Heart left ventricle (tissue), 13 donors: Measurements from ENCODE around the gene ABCC6.

ENCODE experiments used
- POLR2A ChIP-seq, 2 donors: fragments of 450-650 bp; IDR thresholded peaks; one replicate each; pipeline ENCODE4 v1.6.1; 2017; ENCODE audit warnings: antibody characterized with exemption in 2 of 2, mild to moderate bottlenecking in 2 of 2, moderate library complexity in 2 of 2
- TF ChIP-seq, protein P1 (sequence below), 12 donors: fragments of 200-600 bp; sonication (generic) in 4 of 12; IDR thresholded peaks; one replicate each; pipeline versions ENCODE4 v1.5.0 to v1.8.0; 2018 to 2022; ENCODE audit warnings: antibody characterized with exemption in 12 of 12, mild to moderate bottlenecking in 5 of 12
- donor health status: ischemic (EF 13 %, LVEDD 7.1; RV severe dilation, severe dysfunction).
- donor health status: DM: no; HTN: yes; CAD: no.
- donor health status: DM: no; HTN: no; CAD: no.
- donor health status: ischemic (EF 25% LVEDD 6.9; RV normal size, moderate dysfunction).
- donor health status: ischemic (EF 25% LVEDD 5.7; RV mildly dilated, moderate dysfunction).
- donor health status: ischemic (EF 35%, LVEDD 5.7; RV mildly dilated, moderate dysfunction).
- donor health status: nonischemic (EF 11% LVEDD 7.7; RV severe dilation, severe dysfunction).
- donor health status: DM: yes; HTN: yes; CAD: no.
- donor health status: PGD.
- donor health status: ischemic (EF 29% LVEDD 5.4; RV normal size, mild dysfunction).
- donor health status: nonischemic (EF 23%, LVEDD 6.1; RV moderate dilation, normal function).

DNA sequence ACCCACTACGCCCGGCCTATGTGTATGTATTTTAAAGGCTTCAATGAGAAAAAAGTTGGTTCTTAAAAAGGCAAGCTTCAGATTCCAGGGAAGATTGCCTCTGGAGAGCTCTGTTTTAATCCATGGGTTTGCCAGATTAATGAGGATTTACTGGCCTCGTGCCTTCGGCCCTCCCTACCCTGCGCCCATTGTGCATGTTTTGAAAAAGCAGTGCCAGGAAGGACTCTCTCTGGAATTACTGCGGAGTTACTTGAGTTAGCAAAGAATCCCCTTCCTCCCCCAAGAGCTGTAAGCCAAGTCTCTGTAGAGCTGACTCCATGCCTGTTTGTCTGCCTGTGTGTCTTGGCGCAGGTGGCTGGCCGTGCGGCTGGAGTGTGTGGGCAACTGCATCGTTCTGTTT is 98.9 kb downstream of the ABCC6 start:
- TF ChIP-seq, protein P1, sequence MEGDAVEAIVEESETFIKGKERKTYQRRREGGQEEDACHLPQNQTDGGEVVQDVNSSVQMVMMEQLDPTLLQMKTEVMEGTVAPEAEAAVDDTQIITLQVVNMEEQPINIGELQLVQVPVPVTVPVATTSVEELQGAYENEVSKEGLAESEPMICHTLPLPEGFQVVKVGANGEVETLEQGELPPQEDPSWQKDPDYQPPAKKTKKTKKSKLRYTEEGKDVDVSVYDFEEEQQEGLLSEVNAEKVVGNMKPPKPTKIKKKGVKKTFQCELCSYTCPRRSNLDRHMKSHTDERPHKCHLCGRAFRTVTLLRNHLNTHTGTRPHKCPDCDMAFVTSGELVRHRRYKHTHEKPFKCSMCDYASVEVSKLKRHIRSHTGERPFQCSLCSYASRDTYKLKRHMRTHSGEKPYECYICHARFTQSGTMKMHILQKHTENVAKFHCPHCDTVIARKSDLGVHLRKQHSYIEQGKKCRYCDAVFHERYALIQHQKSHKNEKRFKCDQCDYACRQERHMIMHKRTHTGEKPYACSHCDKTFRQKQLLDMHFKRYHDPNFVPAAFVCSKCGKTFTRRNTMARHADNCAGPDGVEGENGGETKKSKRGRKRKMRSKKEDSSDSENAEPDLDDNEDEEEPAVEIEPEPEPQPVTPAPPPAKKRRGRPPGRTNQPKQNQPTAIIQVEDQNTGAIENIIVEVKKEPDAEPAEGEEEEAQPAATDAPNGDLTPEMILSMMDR (IDR thresholded peaks at IDR 0.05), result no peak
- no peak for TF ChIP-seq POLR2A (IDR thresholded peaks at IDR 0.05)
